HEK293 (cell line): ENCODE data around the gene TBC1D8.
A peak's percentile ranks its signal among the peaks of the same experiment; 100 is the strongest.

ENCODE experiments used
- CTCF ChIA-PET: fragments of 350-600 bp; formaldehyde crosslinking; extraction: SDS; loops from one replicate; lab custom pipeline; 2021; ENCODE audit warnings: antibody characterized with exemption; lab: Yijun Ruan, JAX
- POLR2A ChIA-PET: fragments of 300-600 bp; formaldehyde crosslinking; extraction: SDS; loops from one replicate; lab custom pipeline; 2020; ENCODE audit warnings: antibody characterized with exemption, inconsistent platforms; lab: Yijun Ruan, JAX
- H3K27ac ChIP-seq: fragments of 200-500 bp; sonication (Bioruptor generic); 2 replicates; pipeline ENCODE4 v1.5.1; 2014; ENCODE audit warnings: low read depth, low read length, control low read depth, inconsistent platforms; ENCODE audit errors: extremely low read depth
- H3K36me3 ChIP-seq, 2 experiments: fragments of 200-500 bp in 1 of 2; sonication (Bioruptor generic) in 1 of 2; 1 replicate in 1 of 2; 2 replicates in 1 of 2; pipeline ENCODE4 v1.5.1; 2014 to 2017; ENCODE audit warnings: inconsistent platforms in 2 of 2, low read length in 2 of 2; ENCODE audit not compliant: control insufficient read depth in 2 of 2, insufficient read depth in 1 of 2
- H3K4me1 ChIP-seq: fragments of 200-500 bp; sonication (Bioruptor generic); 2 replicates; pipeline ENCODE4 v1.5.1; 2014; ENCODE audit warnings: mild to moderate bottlenecking, low read length, inconsistent platforms; ENCODE audit not compliant: control insufficient read depth, insufficient read depth
- H3K4me3 ChIP-seq: 2 replicates; pipeline ENCODE4 v1.5.1; 2011; ENCODE audit warnings: low read depth, mild to moderate bottlenecking, control low read depth, low read length, moderate library complexity
- H3K9me3 ChIP-seq: fragments of 200-500 bp; sonication (Bioruptor generic); 2 replicates; pipeline ENCODE4 v1.5.1; 2014; ENCODE audit warnings: low read depth, low read length, inconsistent platforms; ENCODE audit not compliant: control insufficient read depth, insufficient read depth
- KLF10 ChIP-seq: fragments of 450-650 bp; IDR thresholded peaks from 2 replicates; pipeline ENCODE4 v1.5.1; 2018; ENCODE audit warnings: missing biosample characterization, mild to moderate bottlenecking, missing genetic modification characterization
- ZBTB7A ChIP-seq: fragments of 450-650 bp; formaldehyde crosslinking; IDR thresholded peaks from 2 replicates; pipeline ENCODE4 v1.5.1; 2016; ENCODE audit warnings: low read depth, missing biosample characterization, missing genetic modification characterization
- ZNF140 ChIP-seq: fragments of 450-650 bp; formaldehyde crosslinking; IDR thresholded peaks from 2 replicates; pipeline ENCODE4 v1.5.1; 2016; ENCODE audit warnings: missing biosample characterization, missing genetic modification characterization
- ZNF23 ChIP-seq: fragments of 450-650 bp; formaldehyde crosslinking; IDR thresholded peaks from 2 replicates; pipeline ENCODE4 v1.5.1; 2016; ENCODE audit warnings: missing biosample characterization, missing genetic modification characterization, borderline replicate concordance
- ZNF248 ChIP-seq: fragments of 450-650 bp; formaldehyde crosslinking; IDR thresholded peaks from 2 replicates; pipeline ENCODE4 v1.5.1; 2017; ENCODE audit warnings: missing biosample characterization, missing genetic modification characterization
- ZNF274 ChIP-seq, 2 experiments: fragments of 200-500 bp in 1 of 2; fragments of 450-650 bp in 1 of 2; sonication (Bioruptor generic) in 1 of 2; formaldehyde crosslinking in 1 of 2; IDR thresholded peaks; 2 replicates each; pipeline versions ENCODE4 v1.5.1 to v1.6.1; 2014 to 2016; ENCODE audit warnings: borderline replicate concordance in 1 of 2, inconsistent platforms in 1 of 2, low read length in 1 of 2, missing biosample characterization in 1 of 2, missing genetic modification characterization in 1 of 2
- ZNF335 ChIP-seq: fragments of 450-650 bp; formaldehyde crosslinking; conservative IDR thresholded peaks from 2 replicates; pipeline ENCODE4 v1.5.1; 2016; ENCODE audit warnings: missing biosample characterization, missing genetic modification characterization
- ZNF416 ChIP-seq: fragments of 450-650 bp; formaldehyde crosslinking; IDR thresholded peaks from 2 replicates; pipeline ENCODE4 v1.5.1; 2016; ENCODE audit warnings: missing biosample characterization, missing genetic modification characterization
- ZNF529 ChIP-seq: fragments of 450-650 bp; formaldehyde crosslinking; IDR thresholded peaks from 2 replicates; pipeline ENCODE4 v1.5.1; 2017; ENCODE audit warnings: missing genetic modification characterization, missing biosample characterization; ENCODE audit not compliant: insufficient replicate concordance
- ZNF555 ChIP-seq: fragments of 450-650 bp; formaldehyde crosslinking; conservative IDR thresholded peaks from 2 replicates; pipeline ENCODE4 v1.5.1; 2017; ENCODE audit warnings: missing biosample characterization, mild to moderate bottlenecking, missing genetic modification characterization, inconsistent platforms
- ZNF610 ChIP-seq: fragments of 450-650 bp; formaldehyde crosslinking; IDR thresholded peaks from 2 replicates; pipeline ENCODE4 v1.5.1; 2016; ENCODE audit warnings: missing biosample characterization, missing genetic modification characterization, borderline replicate concordance
- ZNF707 ChIP-seq: fragments of 450-650 bp; formaldehyde crosslinking; IDR thresholded peaks from 2 replicates; pipeline ENCODE4 v1.5.1; 2016; ENCODE audit warnings: missing biosample characterization, missing genetic modification characterization
- ZNF776 ChIP-seq: fragments of 450-650 bp; formaldehyde crosslinking; IDR thresholded peaks from 2 replicates; pipeline ENCODE4 v1.5.0; 2017; ENCODE audit warnings: missing biosample characterization, missing genetic modification characterization, borderline replicate concordance
- ZXDB ChIP-seq: fragments of 450-650 bp; formaldehyde crosslinking; IDR thresholded peaks from 2 replicates; pipeline ENCODE4 v1.5.1; 2016; ENCODE audit warnings: missing biosample characterization, missing genetic modification characterization
- TF ChIP-seq, protein P1 (sequence below): fragments of 450-650 bp; formaldehyde crosslinking; IDR thresholded peaks from 2 replicates; pipeline ENCODE4 v1.5.1; 2016; ENCODE audit warnings: missing biosample characterization, missing genetic modification characterization
- TF ChIP-seq, protein P2 (sequence below): fragments of 450-650 bp; formaldehyde crosslinking; IDR thresholded peaks from 2 replicates; pipeline ENCODE4 v1.5.1; 2017; ENCODE audit warnings: missing biosample characterization, missing genetic modification characterization
- TF ChIP-seq, protein P3 (sequence below): fragments of 450-650 bp; formaldehyde crosslinking; conservative IDR thresholded peaks from 2 replicates; pipeline ENCODE4 v1.5.1; 2016; ENCODE audit warnings: low read depth, missing biosample characterization, missing genetic modification characterization
- TF ChIP-seq, protein P4 (sequence below): fragments of 450-650 bp; formaldehyde crosslinking; IDR thresholded peaks from 2 replicates; pipeline ENCODE4 v1.5.1; 2017; ENCODE audit warnings: missing biosample characterization, mild to moderate bottlenecking, missing genetic modification characterization, moderate library complexity
- TF ChIP-seq, protein P5 (sequence below): fragments of 450-650 bp; formaldehyde crosslinking; IDR thresholded peaks from 2 replicates; pipeline ENCODE4 v1.5.1; 2016; ENCODE audit warnings: missing biosample characterization, missing genetic modification characterization

The TBC1D8 gene

DNA sequence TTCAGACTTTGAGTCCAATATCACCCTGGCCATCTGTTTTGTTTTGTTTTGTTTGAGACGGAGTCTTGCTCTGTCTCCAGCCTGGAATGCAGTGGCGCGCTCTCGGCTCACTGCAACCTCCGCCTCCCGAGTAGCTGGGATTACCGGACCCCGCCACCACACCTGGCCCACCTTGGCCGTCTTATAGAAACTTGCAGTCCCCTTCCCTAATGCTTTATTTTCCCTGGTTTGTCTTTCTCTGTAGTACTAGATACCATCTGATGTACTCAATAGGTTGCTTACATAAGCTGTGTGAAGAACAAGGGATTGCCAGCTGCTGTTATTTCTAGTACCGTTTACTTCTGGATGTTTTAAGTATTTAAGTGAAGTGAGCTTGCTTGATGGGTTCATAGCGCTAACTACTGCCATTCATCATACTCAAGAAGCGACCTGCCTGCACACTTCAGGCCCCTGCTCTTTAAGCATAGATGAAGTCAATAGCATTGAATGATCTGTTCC lies 147.9 kb downstream of the TBC1D8 start:
- Histone ChIP-seq H3K36me3 (peaks cover 38 to 59% of the 10 kb centered on the region in 2 experiments), H3K4me1 (no peaks in the 10 kb centered on the region), H3K4me3 (peak overlapping the region; percentile 93), H3K27ac (peak overlapping the region; percentile 98), H3K9me3 (no peaks in the 10 kb centered on the region)
- POLR2A ChIA-PET = interaction anchor here (0.7 to 2.0 kb wide), 4 partner anchors 9 to 440 kb away, joined by 3 to 12 read pairs (median 6); partner anchors contain the start of genes PDCL3 and TBC1D8
- TF ChIP-seq, protein P1, sequence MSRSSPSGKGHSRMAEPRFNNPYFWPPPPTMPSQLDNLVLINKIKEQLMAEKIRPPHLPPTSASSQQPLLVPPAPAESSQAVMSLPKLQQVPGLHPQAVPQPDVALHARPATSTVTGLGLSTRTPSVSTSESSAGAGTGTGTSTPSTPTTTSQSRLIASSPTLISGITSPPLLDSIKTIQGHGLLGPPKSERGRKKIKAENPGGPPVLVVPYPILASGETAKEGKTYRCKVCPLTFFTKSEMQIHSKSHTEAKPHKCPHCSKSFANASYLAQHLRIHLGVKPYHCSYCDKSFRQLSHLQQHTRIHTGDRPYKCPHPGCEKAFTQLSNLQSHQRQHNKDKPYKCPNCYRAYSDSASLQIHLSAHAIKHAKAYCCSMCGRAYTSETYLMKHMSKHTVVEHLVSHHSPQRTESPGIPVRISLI (tag by site-specific recombination) = no peak
- TF ChIP-seq ZNF335 (no peak), ZNF416 (tag by site-specific recombination) (no peak), ZNF776 (tag by site-specific recombination) (no peak), ZNF23 (tag by site-specific recombination) (no peak), KLF10 (no peak), ZBTB7A (tag by site-specific recombination) (no peak), ZNF610 (tag by site-specific recombination) (no peak), ZNF529 (tag by site-specific recombination) (no peak), ZXDB (no peak), ZNF140 (tag by site-specific recombination) (no peak), ZNF274 (IDR thresholded peaks at IDR 0.05; ENCODE audit: low read length) (no peak), ZNF274 (tag by site-specific recombination; IDR thresholded peaks at IDR 0.05; ENCODE audit: borderline replicate concordance) (no peak), ZNF707 (tag by site-specific recombination) (no peak), ZNF248 (no peak), ZNF555 (no peak)
- TF ChIP-seq, protein P2, sequence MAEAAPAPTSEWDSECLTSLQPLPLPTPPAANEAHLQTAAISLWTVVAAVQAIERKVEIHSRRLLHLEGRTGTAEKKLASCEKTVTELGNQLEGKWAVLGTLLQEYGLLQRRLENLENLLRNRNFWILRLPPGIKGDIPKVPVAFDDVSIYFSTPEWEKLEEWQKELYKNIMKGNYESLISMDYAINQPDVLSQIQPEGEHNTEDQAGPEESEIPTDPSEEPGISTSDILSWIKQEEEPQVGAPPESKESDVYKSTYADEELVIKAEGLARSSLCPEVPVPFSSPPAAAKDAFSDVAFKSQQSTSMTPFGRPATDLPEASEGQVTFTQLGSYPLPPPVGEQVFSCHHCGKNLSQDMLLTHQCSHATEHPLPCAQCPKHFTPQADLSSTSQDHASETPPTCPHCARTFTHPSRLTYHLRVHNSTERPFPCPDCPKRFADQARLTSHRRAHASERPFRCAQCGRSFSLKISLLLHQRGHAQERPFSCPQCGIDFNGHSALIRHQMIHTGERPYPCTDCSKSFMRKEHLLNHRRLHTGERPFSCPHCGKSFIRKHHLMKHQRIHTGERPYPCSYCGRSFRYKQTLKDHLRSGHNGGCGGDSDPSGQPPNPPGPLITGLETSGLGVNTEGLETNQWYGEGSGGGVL = no peak
- TF ChIP-seq, protein P3, sequence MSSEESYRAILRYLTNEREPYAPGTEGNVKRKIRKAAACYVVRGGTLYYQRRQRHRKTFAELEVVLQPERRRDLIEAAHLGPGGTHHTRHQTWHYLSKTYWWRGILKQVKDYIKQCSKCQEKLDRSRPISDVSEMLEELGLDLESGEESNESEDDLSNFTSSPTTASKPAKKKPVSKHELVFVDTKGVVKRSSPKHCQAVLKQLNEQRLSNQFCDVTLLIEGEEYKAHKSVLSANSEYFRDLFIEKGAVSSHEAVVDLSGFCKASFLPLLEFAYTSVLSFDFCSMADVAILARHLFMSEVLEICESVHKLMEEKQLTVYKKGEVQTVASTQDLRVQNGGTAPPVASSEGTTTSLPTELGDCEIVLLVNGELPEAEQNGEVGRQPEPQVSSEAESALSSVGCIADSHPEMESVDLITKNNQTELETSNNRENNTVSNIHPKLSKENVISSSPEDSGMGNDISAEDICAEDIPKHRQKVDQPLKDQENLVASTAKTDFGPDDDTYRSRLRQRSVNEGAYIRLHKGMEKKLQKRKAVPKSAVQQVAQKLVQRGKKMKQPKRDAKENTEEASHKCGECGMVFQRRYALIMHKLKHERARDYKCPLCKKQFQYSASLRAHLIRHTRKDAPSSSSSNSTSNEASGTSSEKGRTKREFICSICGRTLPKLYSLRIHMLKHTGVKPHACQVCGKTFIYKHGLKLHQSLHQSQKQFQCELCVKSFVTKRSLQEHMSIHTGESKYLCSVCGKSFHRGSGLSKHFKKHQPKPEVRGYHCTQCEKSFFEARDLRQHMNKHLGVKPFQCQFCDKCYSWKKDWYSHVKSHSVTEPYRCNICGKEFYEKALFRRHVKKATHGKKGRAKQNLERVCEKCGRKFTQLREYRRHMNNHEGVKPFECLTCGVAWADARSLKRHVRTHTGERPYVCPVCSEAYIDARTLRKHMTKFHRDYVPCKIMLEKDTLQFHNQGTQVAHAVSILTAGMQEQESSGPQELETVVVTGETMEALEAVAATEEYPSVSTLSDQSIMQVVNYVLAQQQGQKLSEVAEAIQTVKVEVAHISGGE (tag by site-specific recombination) = no peak
- TF ChIP-seq, protein P4, sequence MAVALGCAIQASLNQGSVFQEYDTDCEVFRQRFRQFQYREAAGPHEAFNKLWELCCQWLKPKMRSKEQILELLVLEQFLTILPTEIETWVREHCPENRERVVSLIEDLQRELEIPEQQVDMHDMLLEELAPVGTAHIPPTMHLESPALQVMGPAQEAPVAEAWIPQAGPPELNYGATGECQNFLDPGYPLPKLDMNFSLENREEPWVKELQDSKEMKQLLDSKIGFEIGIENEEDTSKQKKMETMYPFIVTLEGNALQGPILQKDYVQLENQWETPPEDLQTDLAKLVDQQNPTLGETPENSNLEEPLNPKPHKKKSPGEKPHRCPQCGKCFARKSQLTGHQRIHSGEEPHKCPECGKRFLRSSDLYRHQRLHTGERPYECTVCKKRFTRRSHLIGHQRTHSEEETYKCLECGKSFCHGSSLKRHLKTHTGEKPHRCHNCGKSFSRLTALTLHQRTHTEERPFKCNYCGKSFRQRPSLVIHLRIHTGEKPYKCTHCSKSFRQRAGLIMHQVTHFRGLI (tag by site-specific recombination) = no peak
- TF ChIP-seq, protein P5, sequence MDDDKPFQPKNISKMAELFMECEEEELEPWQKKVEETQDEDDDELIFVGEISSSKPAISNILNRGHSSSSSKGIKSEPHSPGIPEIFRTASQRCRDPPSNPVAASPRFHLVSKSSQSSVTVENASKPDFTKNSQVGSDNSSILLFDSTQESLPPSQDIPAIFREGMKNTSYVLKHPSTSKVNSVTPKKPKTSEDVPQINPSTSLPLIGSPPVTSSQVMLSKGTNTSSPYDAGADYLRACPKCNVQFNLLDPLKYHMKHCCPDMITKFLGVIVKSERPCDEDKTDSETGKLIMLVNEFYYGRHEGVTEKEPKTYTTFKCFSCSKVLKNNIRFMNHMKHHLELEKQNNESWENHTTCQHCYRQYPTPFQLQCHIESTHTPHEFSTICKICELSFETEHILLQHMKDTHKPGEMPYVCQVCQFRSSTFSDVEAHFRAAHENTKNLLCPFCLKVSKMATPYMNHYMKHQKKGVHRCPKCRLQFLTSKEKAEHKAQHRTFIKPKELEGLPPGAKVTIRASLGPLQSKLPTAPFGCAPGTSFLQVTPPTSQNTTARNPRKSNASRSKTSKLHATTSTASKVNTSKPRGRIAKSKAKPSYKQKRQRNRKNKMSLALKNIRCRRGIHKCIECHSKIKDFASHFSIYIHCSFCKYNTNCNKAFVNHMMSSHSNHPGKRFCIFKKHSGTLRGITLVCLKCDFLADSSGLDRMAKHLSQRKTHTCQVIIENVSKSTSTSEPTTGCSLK (tag by site-specific recombination) = no peak
- CTCF ChIA-PET = interaction anchor here (0.6 to 2.5 kb wide), 4 partner anchors 9 to 397 kb away, joined by 3 to 17 read pairs (median 4); no protein-coding TSS in a partner anchor
